Thyroid gland (tissue), 4 donors: Measurements from ENCODE around the gene SLC27A4. TPM values are rescaled to one million over a fixed set of nuclear protein-coding genes. Genes with fewer than 3 reads are reported as not detected.

Source experiments
- DNase-seq, 2 donors: peaks; one replicate each; pipeline ENCODE4 v3.0.0-alpha.2; 2019
- H3K27ac ChIP-seq, 3 donors: fragments of 200-600 bp; sonication (generic); 1 replicate in 2 of 3; 2 replicates in 1 of 3; pipeline ENCODE4 v1.5.1; 2016 to 2019; ENCODE audit warnings: mild to moderate bottlenecking in 1 of 3, moderate library complexity in 1 of 3
- H3K27me3 ChIP-seq: fragments of 200-600 bp; sonication (generic); one replicate; pipeline ENCODE4 v1.5.1; 2019
- H3K36me3 ChIP-seq, 2 donors: fragments of 200-600 bp; sonication (generic); one replicate each; pipeline ENCODE4 v1.5.1; 2016 to 2019
- H3K4me1 ChIP-seq, 2 donors: fragments of 200-600 bp; sonication (generic); one replicate each; pipeline ENCODE4 v1.5.1; 2017 to 2019
- H3K4me3 ChIP-seq, 3 donors: fragments of 200-600 bp; sonication (generic); replicated peaks in 1 of 3; 1 replicate in 2 of 3; 2 replicates in 1 of 3; pipeline ENCODE4 v1.5.1; 2016; ENCODE audit warnings: mild to moderate bottlenecking in 1 of 3
- H3K9me3 ChIP-seq: fragments of 200-600 bp; sonication (generic); one replicate; pipeline ENCODE4 v1.5.1; 2017
- CTCF ChIP-seq, 6 experiments: fragments of 200-600 bp in 3 of 6; fragments of 450-650 bp in 3 of 6; sonication (generic) in 3 of 6; IDR thresholded peaks; one replicate each; pipeline ENCODE4 v1.5.1; 2016 to 2019; ENCODE audit warnings: antibody characterized with exemption in 6 of 6, mild to moderate bottlenecking in 2 of 6, inconsistent platforms in 1 of 6, moderate library complexity in 1 of 6
- POLR2A ChIP-seq, 2 donors: fragments of 450-650 bp; IDR thresholded peaks; one replicate each; pipeline ENCODE4 v1.6.1; 2017; ENCODE audit warnings: antibody characterized with exemption in 2 of 2, mild to moderate bottlenecking in 2 of 2, moderate library complexity in 1 of 2
- WGBS, 2 donors: methylation state at CpG; one replicate each; pipeline ENCODE4 v1.1.5; 2017; 5-methylcytosine and 5-hydroxymethylcytosine counted together
- intact Hi-C: fragments of 100-400 bp; cut with DNase I; formaldehyde crosslinking; loops from one replicate; pipeline ENCODE4 v1.15.1; 2023
- total RNA-seq, 4 donors: library from RNA; depleted of rRNA; stranded (reverse); fragments of >200 nt; gene quantifications; one replicate each; pipeline ENCODE4 v1.2.3, GENCODE V29; 2016

The SLC27A4 gene
- total RNA-seq, 4 donors from 2014 or later = 15.9 to 38.4 (median 30.4) TPM

- no peak for DNase-seq
- peak overlapping the region in 2 of 3 donors; percentile 85 to 92 for H3K27ac ChIP-seq
- no peaks in the 10 kb centered on the region for H3K27me3 ChIP-seq
- H3K4me3 ChIP-seq = peak overlapping the region; percentile 33 to 94 (median 82)
- no peaks in the 10 kb centered on the region for H3K9me3 ChIP-seq
- peaks cover 5 to 22% of the 10 kb centered on the region in 2 donors for H3K4me1 ChIP-seq
- H3K36me3 ChIP-seq = peaks cover 4 to 15% of the 10 kb centered on the region in 2 donors
- intact Hi-C loops = loop anchor here (5.0 kb wide), 1 partner anchor 46 kb away; the partner anchor contains the start of genes GOLGA2 and SWI5
- no peak for TF ChIP-seq CTCF (IDR thresholded peaks at IDR 0.05)
- no peak for TF ChIP-seq POLR2A (IDR thresholded peaks at IDR 0.05)
- 24% methylated on average over 14 to 16 of the region's 16 CpGs for WGBS, 2 donors
These were observed 17.1 kb upstream of the SLC27A4 start for GRCh38 chr9:128323212-128323730.

GRCh38 chr9:128323791-128324190, 16.5 kb upstream of the SLC27A4 start:
- H3K27ac ChIP-seq = no peak overlapping the region
- no peak for TF ChIP-seq POLR2A (IDR thresholded peaks at IDR 0.05)
- no peak for TF ChIP-seq CTCF (IDR thresholded peaks at IDR 0.05)

GRCh38 chr9:128324401-128324800, 15.9 kb upstream of the SLC27A4 start:
- no peaks in the 10 kb centered on the region for H3K27me3 ChIP-seq
- no peak overlapping the region for H3K4me3 ChIP-seq
- no peak overlapping the region for H3K27ac ChIP-seq
- DNase-seq = no peak
- no peak for TF ChIP-seq CTCF (IDR thresholded peaks at IDR 0.05)
- TF ChIP-seq POLR2A (IDR thresholded peaks at IDR 0.05) = no peak
- H3K4me1 ChIP-seq = peaks cover 5 to 22% of the 10 kb centered on the region in 2 donors
- H3K9me3 ChIP-seq = no peaks in the 10 kb centered on the region
- peaks cover 4 to 15% of the 10 kb centered on the region in 2 donors for H3K36me3 ChIP-seq
- 92 to 100% methylated on average over 1 of the region's 1 CpG for WGBS, 2 donors
- intact Hi-C loops = loop anchor here (5.0 kb wide), 1 partner anchor 47 kb away; the partner anchor contains the start of genes GOLGA2 and SWI5

More at GRCh38 chr9:128323791-128324190, 16.5 kb upstream of the SLC27A4 start:
- 77% methylated on average over 12 of the region's 12 CpGs for WGBS, 2 donors
- intact Hi-C loops = loop anchor here (5.0 kb wide), 1 partner anchor 46 kb away; the partner anchor contains the start of genes GOLGA2 and SWI5
- H3K36me3 ChIP-seq = peaks cover 4 to 15% of the 10 kb centered on the region in 2 donors
- H3K4me3 ChIP-seq = peak overlapping the region in 1 of 3 donors; percentile 82
- no peaks in the 10 kb centered on the region for H3K27me3 ChIP-seq
- no peaks in the 10 kb centered on the region for H3K9me3 ChIP-seq
- H3K4me1 ChIP-seq = peaks cover 5 to 22% of the 10 kb centered on the region in 2 donors
- no peak for DNase-seq

GRCh38 chr9:128325629-128326028, 14.7 kb upstream of the SLC27A4 start:
- Histone ChIP-seq H3K36me3 (peaks cover 4 to 15% of the 10 kb centered on the region in 2 donors), H3K4me3 (no peak overlapping the region), H3K4me1 (peaks cover 5 to 22% of the 10 kb centered on the region in 2 donors), H3K27ac (no peak overlapping the region), H3K27me3 (no peaks in the 10 kb centered on the region), H3K9me3 (no peaks in the 10 kb centered on the region)
- intact Hi-C loops = no loop called here
- no peak for TF ChIP-seq CTCF (IDR thresholded peaks at IDR 0.05)
- TF ChIP-seq POLR2A (IDR thresholded peaks at IDR 0.05) = no peak
- DNase-seq = no peak
- 91 to 93% methylated on average over 13 of the region's 13 CpGs for WGBS, 2 donors

GRCh38 chr9:128333451-128333869, 6.9 kb upstream of the SLC27A4 start:
- intact Hi-C loops = no loop called here
- Histone ChIP-seq H3K4me3 (no peak overlapping the region), H3K27ac (no peak overlapping the region), H3K36me3 (peaks cover 0 to 3% of the 10 kb centered on the region in 2 donors), H3K4me1 (peaks cover 0 to 32% of the 10 kb centered on the region in 2 donors), H3K9me3 (no peaks in the 10 kb centered on the region), H3K27me3 (no peaks in the 10 kb centered on the region)
- WGBS, 2 donors = 33% methylated on average over 8 of the region's 11 CpGs; no CpG with 5 or more reads in 1 of the 2 donors
- no peak for TF ChIP-seq CTCF (IDR thresholded peaks at IDR 0.05)
- TF ChIP-seq POLR2A (IDR thresholded peaks at IDR 0.05) = no peak
- DNase-seq = peak; percentile 82 to 87
